Measurements from ENCODE around the gene NPPB. TPM values are rescaled to one million over a fixed set of nuclear protein-coding genes. Genes with fewer than 3 reads are reported as not detected.

NPPB gene
- total RNA-seq, 2 donors from 2014 or later: 45.8 to 51.9 TPM

DNA sequence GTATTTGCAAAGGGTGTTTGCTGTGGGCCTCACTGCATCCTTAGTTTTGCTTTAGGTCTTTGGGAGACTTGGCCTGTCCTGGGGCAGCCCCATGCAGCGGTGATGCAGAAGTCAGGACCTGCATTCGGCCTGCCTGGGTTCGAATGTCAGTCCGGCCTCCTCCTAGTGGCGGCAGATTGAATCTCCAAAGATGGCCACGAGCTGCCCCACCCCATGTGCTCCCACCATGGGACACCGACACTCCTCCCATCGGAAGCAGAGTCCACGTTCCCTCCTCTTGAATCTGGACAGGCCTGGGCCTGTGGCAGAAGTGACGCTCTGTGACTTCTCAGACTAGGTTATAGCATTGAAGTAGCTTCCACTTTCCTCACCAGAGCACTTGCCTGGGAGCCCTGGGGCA is 16.3 kb upstream of the NPPB start:
- H3K36me3 Mint-ChIP-seq (ENCODE audit: low read depth): no peaks in the 10 kb centered on the region
- no peak overlapping the region for H3K4me3 ChIP-seq (ENCODE audit: low read length)
- no peak overlapping the region for H3K4me3 Mint-ChIP-seq
- H3K27me3 ChIP-seq (ENCODE audit: control insufficient read depth, insufficient read depth, low read length, poor library complexity, severe bottlenecking): no peaks in the 10 kb centered on the region
- H3K4me1 ChIP-seq (ENCODE audit: control insufficient read depth, insufficient read depth, low read length): peaks cover 9% of the 10 kb centered on the region
- no peaks in the 10 kb centered on the region for H3K9me3 Mint-ChIP-seq
- DNase-seq: peak; percentile 61
- H3K9me3 ChIP-seq (ENCODE audit: control insufficient read depth, low read length): no peaks in the 10 kb centered on the region
- H3K27ac Mint-ChIP-seq: no peak overlapping the region
- no peaks in the 10 kb centered on the region for H3K27me3 Mint-ChIP-seq (ENCODE audit: insufficient read depth)
- H3K4me1 Mint-ChIP-seq: peaks cover 20% of the 10 kb centered on the region
- TF ChIP-seq, protein P1, sequence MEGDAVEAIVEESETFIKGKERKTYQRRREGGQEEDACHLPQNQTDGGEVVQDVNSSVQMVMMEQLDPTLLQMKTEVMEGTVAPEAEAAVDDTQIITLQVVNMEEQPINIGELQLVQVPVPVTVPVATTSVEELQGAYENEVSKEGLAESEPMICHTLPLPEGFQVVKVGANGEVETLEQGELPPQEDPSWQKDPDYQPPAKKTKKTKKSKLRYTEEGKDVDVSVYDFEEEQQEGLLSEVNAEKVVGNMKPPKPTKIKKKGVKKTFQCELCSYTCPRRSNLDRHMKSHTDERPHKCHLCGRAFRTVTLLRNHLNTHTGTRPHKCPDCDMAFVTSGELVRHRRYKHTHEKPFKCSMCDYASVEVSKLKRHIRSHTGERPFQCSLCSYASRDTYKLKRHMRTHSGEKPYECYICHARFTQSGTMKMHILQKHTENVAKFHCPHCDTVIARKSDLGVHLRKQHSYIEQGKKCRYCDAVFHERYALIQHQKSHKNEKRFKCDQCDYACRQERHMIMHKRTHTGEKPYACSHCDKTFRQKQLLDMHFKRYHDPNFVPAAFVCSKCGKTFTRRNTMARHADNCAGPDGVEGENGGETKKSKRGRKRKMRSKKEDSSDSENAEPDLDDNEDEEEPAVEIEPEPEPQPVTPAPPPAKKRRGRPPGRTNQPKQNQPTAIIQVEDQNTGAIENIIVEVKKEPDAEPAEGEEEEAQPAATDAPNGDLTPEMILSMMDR (conservative IDR thresholded peaks at IDR 0.05): peak; percentile 57
- no peak overlapping the region for H3K27ac ChIP-seq (ENCODE audit: low read depth, low read length)
- 88 to 89% methylated on average over 7 to 10 of the region's 10 CpGs for WGBS, 2 experiments (ENCODE audit: insufficient coverage in 1 of 2, insufficient read length in 1 of 2)
- H3K36me3 ChIP-seq (ENCODE audit: control insufficient read depth, insufficient read depth, low read length): no peaks in the 10 kb centered on the region
- H3K9ac ChIP-seq (ENCODE audit: extremely low read depth, low read length, poor library complexity, severe bottlenecking): no peak overlapping the region

GRCh38 chr1:11874624-11875023 is 15.9 kb upstream of the NPPB start:
- WGBS, 2 experiments (ENCODE audit: insufficient coverage in 1 of 2, insufficient read length in 1 of 2): 80 to 81% methylated on average over 6 of the region's 6 CpGs
- Histone ChIP-seq H3K27me3 (ENCODE audit: control insufficient read depth, insufficient read depth, low read length, poor library complexity, severe bottlenecking) (no peaks in the 10 kb centered on the region), H3K4me3 (ENCODE audit: low read length) (no peak overlapping the region), H3K9ac (ENCODE audit: extremely low read depth, low read length, poor library complexity, severe bottlenecking) (no peak overlapping the region), H3K9me3 (ENCODE audit: control insufficient read depth, low read length) (no peaks in the 10 kb centered on the region), H3K4me1 (ENCODE audit: control insufficient read depth, insufficient read depth, low read length) (peaks cover 9% of the 10 kb centered on the region), H3K27ac (ENCODE audit: low read depth, low read length) (no peak overlapping the region), H3K36me3 (ENCODE audit: control insufficient read depth, insufficient read depth, low read length) (no peaks in the 10 kb centered on the region)
- no peak overlapping the region for H3K4me3 Mint-ChIP-seq
- H3K27ac Mint-ChIP-seq: no peak overlapping the region
- no peaks in the 10 kb centered on the region for H3K27me3 Mint-ChIP-seq (ENCODE audit: insufficient read depth)
- TF ChIP-seq, protein P1 (conservative IDR thresholded peaks at IDR 0.05): no peak
- H3K36me3 Mint-ChIP-seq (ENCODE audit: low read depth): no peaks in the 10 kb centered on the region
- no peak for DNase-seq
- H3K4me1 Mint-ChIP-seq: peaks cover 20% of the 10 kb centered on the region
- H3K9me3 Mint-ChIP-seq: no peaks in the 10 kb centered on the region

DNA sequence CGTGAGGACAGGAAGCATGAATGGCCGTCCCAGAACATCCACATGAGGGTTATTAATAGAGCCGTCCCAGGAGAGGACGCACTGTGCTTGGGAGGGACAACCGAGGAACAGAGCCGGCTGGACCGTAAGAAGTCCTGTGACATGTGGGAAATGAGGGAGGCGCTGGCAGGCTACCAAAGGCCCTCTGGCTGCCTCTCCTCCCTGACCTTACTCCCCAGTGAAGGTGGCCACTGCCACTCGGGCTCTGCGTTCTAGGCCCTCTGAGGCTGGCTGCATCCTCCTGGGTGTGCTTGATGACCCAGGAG is 15.5 kb upstream of the NPPB start:
- Mint-ChIP-seq H3K27me3 (ENCODE audit: insufficient read depth) (no peaks in the 10 kb centered on the region), H3K4me3 (no peak overlapping the region), H3K4me1 (peaks cover 20% of the 10 kb centered on the region), H3K36me3 (ENCODE audit: low read depth) (no peaks in the 10 kb centered on the region), H3K27ac (no peak overlapping the region), H3K9me3 (no peaks in the 10 kb centered on the region)
- no peaks in the 10 kb centered on the region for H3K27me3 ChIP-seq (ENCODE audit: control insufficient read depth, insufficient read depth, low read length, poor library complexity, severe bottlenecking)
- H3K27ac ChIP-seq (ENCODE audit: low read depth, low read length): no peak overlapping the region
- TF ChIP-seq, protein P1 (conservative IDR thresholded peaks at IDR 0.05): no peak
- H3K36me3 ChIP-seq (ENCODE audit: control insufficient read depth, insufficient read depth, low read length): no peaks in the 10 kb centered on the region
- H3K4me1 ChIP-seq (ENCODE audit: control insufficient read depth, insufficient read depth, low read length): peaks cover 9% of the 10 kb centered on the region
- no peaks in the 10 kb centered on the region for H3K9me3 ChIP-seq (ENCODE audit: control insufficient read depth, low read length)
- 85 to 86% methylated on average over 8 to 10 of the region's 10 CpGs for WGBS, 2 experiments (ENCODE audit: insufficient coverage in 1 of 2, insufficient read length in 1 of 2)
- no peak for DNase-seq
- H3K9ac ChIP-seq (ENCODE audit: extremely low read depth, low read length, poor library complexity, severe bottlenecking): no peak overlapping the region
- no peak overlapping the region for H3K4me3 ChIP-seq (ENCODE audit: low read length)

All from endodermal cell (in vitro differentiated cells).